Stimulated activated naive CD8-positive, alpha-beta T cell treated with anti-CD3 and anti-CD28 coated beads, Interleukin-15, Interleukin-2, amounts not matched to agents 100 ng/mL and 50 ng/mL, for 24 hours (primary cell): Measurements from ENCODE around the gene WDR6.

Experiments used
- H3K27ac Mint-ChIP-seq: one replicate; pipeline ENCODE4 v1.8.0; 2021; ENCODE audit warnings: mild to moderate bottlenecking, mixed read lengths
- H3K27me3 Mint-ChIP-seq: one replicate; pipeline ENCODE4 v1.8.0; 2021; ENCODE audit warnings: mixed read lengths
- H3K36me3 Mint-ChIP-seq: one replicate; pipeline ENCODE4 v1.8.0; 2021; ENCODE audit warnings: low read depth, mixed read lengths
- H3K4me1 Mint-ChIP-seq: one replicate; pipeline ENCODE4 v1.8.0; 2021; ENCODE audit warnings: low read depth, mixed read lengths
- H3K4me3 Mint-ChIP-seq: one replicate; pipeline ENCODE4 v1.8.0; 2021; ENCODE audit warnings: mild to moderate bottlenecking, mixed read lengths
- H3K9me3 Mint-ChIP-seq: one replicate; pipeline ENCODE4 v1.8.0; 2021; ENCODE audit warnings: mixed read lengths

WDR6 gene

GRCh38 chr3:48985831-48986376, 21.3 kb upstream of the WDR6 start:
- H3K36me3 Mint-ChIP-seq = peaks cover 40% of the 10 kb centered on the region
- no peaks in the 10 kb centered on the region for H3K27me3 Mint-ChIP-seq
- H3K4me3 Mint-ChIP-seq = no peak overlapping the region
- no peaks in the 10 kb centered on the region for H3K9me3 Mint-ChIP-seq
- peaks cover 20% of the 10 kb centered on the region for H3K4me1 Mint-ChIP-seq
- H3K27ac Mint-ChIP-seq = peak overlapping the region; percentile 7

GRCh38 chr3:48989126-48989795, 17.9 kb upstream of the WDR6 start:
- peaks cover 15% of the 10 kb centered on the region for H3K36me3 Mint-ChIP-seq
- peaks cover 43% of the 10 kb centered on the region for H3K4me1 Mint-ChIP-seq
- H3K27me3 Mint-ChIP-seq = no peaks in the 10 kb centered on the region
- peak overlapping the region; percentile 86 for H3K27ac Mint-ChIP-seq
- H3K9me3 Mint-ChIP-seq = no peaks in the 10 kb centered on the region
- H3K4me3 Mint-ChIP-seq = peak overlapping the region; percentile 90

GRCh38 chr3:48989796-48990635, 17.2 kb upstream of the WDR6 start, which contains the start of gene P4HTM:
Gene P4HTM (plus strand): TSS chr3:48990241. CDS start chr3:48990257, 16 bp downstream.
- peaks cover 50% of the 10 kb centered on the region for H3K4me1 Mint-ChIP-seq
- H3K27me3 Mint-ChIP-seq = no peaks in the 10 kb centered on the region
- H3K9me3 Mint-ChIP-seq = no peaks in the 10 kb centered on the region
- peak within 1 kb of the TSS; percentile 90 for H3K4me3 Mint-ChIP-seq
- H3K27ac Mint-ChIP-seq = peak within 1 kb of the TSS; percentile 91
- H3K36me3 Mint-ChIP-seq = peaks cover 11% of the 10 kb centered on the region

- Mint-ChIP-seq H3K36me3 (peaks cover 10% of the 10 kb centered on the region), H3K27me3 (no peaks in the 10 kb centered on the region), H3K27ac (peak overlapping the region; percentile 91), H3K4me3 (peak overlapping the region; percentile 90), H3K4me1 (peaks cover 53% of the 10 kb centered on the region), H3K9me3 (no peaks in the 10 kb centered on the region)
These were observed 16.3 kb upstream of the WDR6 start for GRCh38 chr3:48990636-48991469.

- Mint-ChIP-seq H3K27me3 (no peaks in the 10 kb centered on the region), H3K27ac (no peak overlapping the region), H3K36me3 (peaks cover 10% of the 10 kb centered on the region), H3K4me3 (peak overlapping the region; percentile 90), H3K4me1 (peaks cover 53% of the 10 kb centered on the region), H3K9me3 (no peaks in the 10 kb centered on the region)
These were observed 15.2 kb upstream of the WDR6 start for GRCh38 chr3:48991851-48992545.

GRCh38 chr3:48993834-48994233, 13.4 kb upstream of the WDR6 start:
- peaks cover 10% of the 10 kb centered on the region for H3K36me3 Mint-ChIP-seq
- H3K27ac Mint-ChIP-seq = no peak overlapping the region

GRCh38 chr3:48996640-48997039, 10.6 kb upstream of the WDR6 start:
- no peaks in the 10 kb centered on the region for H3K9me3 Mint-ChIP-seq
- no peak overlapping the region for H3K27ac Mint-ChIP-seq
- no peak overlapping the region for H3K4me3 Mint-ChIP-seq
- no peaks in the 10 kb centered on the region for H3K27me3 Mint-ChIP-seq
- peaks cover 10% of the 10 kb centered on the region for H3K36me3 Mint-ChIP-seq
- H3K4me1 Mint-ChIP-seq = peaks cover 28% of the 10 kb centered on the region

More at GRCh38 chr3:48993834-48994233, 13.4 kb upstream of the WDR6 start:
- H3K27me3 Mint-ChIP-seq = no peaks in the 10 kb centered on the region
- H3K9me3 Mint-ChIP-seq = no peaks in the 10 kb centered on the region
- H3K4me1 Mint-ChIP-seq = peaks cover 46% of the 10 kb centered on the region
- H3K4me3 Mint-ChIP-seq = no peak overlapping the region

GRCh38 chr3:48997102-48997635, 10.0 kb upstream of the WDR6 start:
- H3K27ac Mint-ChIP-seq = no peak overlapping the region

GRCh38 chr3:48997714-48998637, 9.2 kb upstream of the WDR6 start:
- Mint-ChIP-seq H3K27ac (no peak overlapping the region), H3K36me3 (peaks cover 6% of the 10 kb centered on the region), H3K4me1 (peaks cover 21% of the 10 kb centered on the region), H3K9me3 (no peaks in the 10 kb centered on the region), H3K4me3 (no peak overlapping the region), H3K27me3 (no peaks in the 10 kb centered on the region)

More at GRCh38 chr3:48997102-48997635, 10.0 kb upstream of the WDR6 start:
- Mint-ChIP-seq H3K36me3 (peaks cover 6% of the 10 kb centered on the region), H3K4me1 (peaks cover 22% of the 10 kb centered on the region), H3K27me3 (no peaks in the 10 kb centered on the region), H3K9me3 (no peaks in the 10 kb centered on the region), H3K4me3 (no peak overlapping the region)

GRCh38 chr3:48999085-48999858, 7.9 kb upstream of the WDR6 start:
- Mint-ChIP-seq H3K4me1 (peaks cover 10% of the 10 kb centered on the region), H3K27me3 (no peaks in the 10 kb centered on the region), H3K27ac (no peak overlapping the region), H3K36me3 (peaks cover 6% of the 10 kb centered on the region), H3K4me3 (no peak overlapping the region), H3K9me3 (no peaks in the 10 kb centered on the region)

- Mint-ChIP-seq H3K4me3 (no peak overlapping the region), H3K4me1 (peaks cover under 1% of the 10 kb centered on the region), H3K36me3 (no peaks in the 10 kb centered on the region), H3K9me3 (no peaks in the 10 kb centered on the region), H3K27ac (no peak overlapping the region), H3K27me3 (no peaks in the 10 kb centered on the region)
These were observed 6.0 kb upstream of the WDR6 start for GRCh38 chr3:49001155-49001554.

GRCh38 chr3:49004352-49005302, 2.6 kb upstream of the WDR6 start:
- no peak overlapping the region for H3K4me3 Mint-ChIP-seq
- no peaks in the 10 kb centered on the region for H3K9me3 Mint-ChIP-seq
- peaks cover 24% of the 10 kb centered on the region for H3K4me1 Mint-ChIP-seq
- no peak overlapping the region for H3K27ac Mint-ChIP-seq
- no peaks in the 10 kb centered on the region for H3K27me3 Mint-ChIP-seq
- H3K36me3 Mint-ChIP-seq = peaks cover 14% of the 10 kb centered on the region
